PC-3 (cell line): ENCODE data around the gene BNIP3. TPM values are rescaled to one million over a fixed set of nuclear protein-coding genes. Genes with fewer than 3 reads are reported as not detected.

Source experiments
- ATAC-seq: fragments of 200-7000 bp; cut with Tn5 transposase; 2 replicates; pipeline ENCODE4 v1.9.1; 2020; ENCODE audit warnings: mild to moderate bottlenecking, moderate library complexity
- BruUV-seq: library from RNA; stranded (reverse); fragments of 400-500 nt; replicated peaks from 2 replicates; lab custom pipeline; 2021; lab: Mats Ljungman, UMichigan
- CTCF ChIA-PET: fragments of 300-600 bp; sonication (Branson Sonifier 250); formaldehyde crosslinking; loops from one replicate; lab custom pipeline; 2022; ENCODE audit warnings: antibody characterized with exemption; lab: Charles Lee
- POLR2A ChIA-PET: fragments of 300-600 bp; sonication (Branson Sonifier 250); formaldehyde crosslinking; loops from one replicate; lab custom pipeline; 2022; ENCODE audit warnings: antibody characterized with exemption; ENCODE audit not compliant: unreplicated experiment; lab: Charles Lee
- DNase-seq: peaks from one replicate; pipeline ENCODE4 v3.0.0-alpha.2; 2015
- H2AFZ ChIP-seq: fragments of 300-600 bp; sonication (generic); 2 replicates; pipeline ENCODE4 v1.6.0; 2016; ENCODE audit warnings: antibody characterized with exemption, low read length
- H3F3A ChIP-seq: fragments of 300-600 bp; sonication (generic); one replicate; pipeline ENCODE4 v1.6.0; 2017; ENCODE audit warnings: antibody characterized with exemption, low read length, control low read depth, mild to moderate bottlenecking; ENCODE audit not compliant: unreplicated experiment
- H3K27ac ChIP-seq: fragments of 300-600 bp; sonication (generic); 2 replicates; pipeline ENCODE4 v1.5.1; 2016; ENCODE audit warnings: mild to moderate bottlenecking, low read length
- H3K27me3 ChIP-seq: fragments of 300-600 bp; sonication (generic); 2 replicates; pipeline ENCODE4 v1.6.1; 2016; ENCODE audit warnings: low read length, mixed read lengths
- H3K36me3 ChIP-seq: fragments of 300-600 bp; sonication (generic); 2 replicates; pipeline ENCODE4 v1.6.1; 2016; ENCODE audit warnings: low read depth, mixed run types, low read length, mixed read lengths
- H3K4me1 ChIP-seq: fragments of 300-600 bp; sonication (generic); 2 replicates; pipeline ENCODE4 v1.5.1; 2016; ENCODE audit warnings: low read length; ENCODE audit not compliant: insufficient read depth
- H3K4me2 ChIP-seq: fragments of 300-600 bp; sonication (generic); 2 replicates; pipeline ENCODE4 v1.6.0; 2016; ENCODE audit warnings: low read length
- H3K4me3 ChIP-seq: fragments of 300-600 bp; sonication (generic); 2 replicates; pipeline ENCODE4 v1.5.1; 2016; ENCODE audit warnings: mild to moderate bottlenecking, low read length, mixed read lengths
- H3K79me2 ChIP-seq: fragments of 300-600 bp; sonication (generic); 2 replicates; pipeline ENCODE4 v1.6.1; 2017; ENCODE audit warnings: low read length, mixed read lengths
- H3K9ac ChIP-seq: fragments of 300-600 bp; sonication (generic); 2 replicates; pipeline ENCODE4 v1.6.0; 2016; ENCODE audit warnings: mild to moderate bottlenecking, low read length
- H3K9me2 ChIP-seq: fragments of 300-600 bp; sonication (generic); replicated peaks from 2 replicates; pipeline ENCODE4 v1.6.1; 2016; ENCODE audit warnings: mixed run types, low read length, mixed read lengths
- H3K9me3 ChIP-seq: fragments of 300-600 bp; sonication (generic); 2 replicates; pipeline ENCODE4 v1.6.1; 2016; ENCODE audit warnings: low read length, mixed read lengths
- H4K20me1 ChIP-seq: fragments of 300-600 bp; sonication (generic); 2 replicates; pipeline ENCODE4 v1.6.1; 2016; ENCODE audit warnings: low read length, mixed read lengths
- CTCF ChIP-seq: fragments of 300-600 bp; sonication (generic); conservative IDR thresholded peaks from 2 replicates; pipeline ENCODE4 v1.5.1; 2017; ENCODE audit warnings: antibody characterized with exemption, low read depth, mild to moderate bottlenecking, low read length
- EZH2 ChIP-seq: fragments of 300-600 bp; sonication (generic); IDR thresholded peaks from one replicate; pipeline ENCODE4 v1.6.1; 2017; ENCODE audit warnings: antibody characterized with exemption, mild to moderate bottlenecking, low read length; ENCODE audit not compliant: unreplicated experiment
- EZH2phosphoT487 ChIP-seq: fragments of 300-600 bp; sonication (generic); IDR thresholded peaks from 2 replicates; pipeline ENCODE4 v1.6.1; 2018; ENCODE audit warnings: mild to moderate bottlenecking, antibody characterized with exemption, low read length, borderline replicate concordance
- intact Hi-C: fragments of 100-400 bp; cut with micrococcal nuclease; formaldehyde crosslinking; loops from 2 replicates; pipeline ENCODE4 v1.9.0; 2023
- total RNA-seq: library from RNA; depleted of rRNA; stranded (reverse); fragments of >200 nt; gene quantifications from 2 replicates; pipeline ENCODE4 v1.2.3, GENCODE V29; 2014

BNIP3 gene
- total RNA-seq, 1 experiment from 2014 or later, result 225 TPM

GRCh38 chr10:131928248-131929095 is 53.3 kb downstream of the BNIP3 start:
- intact Hi-C loops, result no loop called here
- Histone ChIP-seq H3K79me2 (peaks cover 99% of the 10 kb centered on the region), H4K20me1 (no peaks in the 10 kb centered on the region), H3K27me3 (no peaks in the 10 kb centered on the region), H3K4me3 (no peak overlapping the region), H2AFZ (no peak overlapping the region), H3K9me3 (no peaks in the 10 kb centered on the region), H3K36me3 (peaks cover 3% of the 10 kb centered on the region; the same call in 1 of the 2 replicates), H3K27ac (no peak overlapping the region), H3F3A (no peaks in the 10 kb centered on the region), H3K9me2 (no peaks in the 10 kb centered on the region), H3K9ac (no peak overlapping the region), H3K4me1 (peaks cover 6% of the 10 kb centered on the region; the same call in 1 of the 2 replicates), H3K4me2 (no peak overlapping the region)
- TF ChIP-seq EZH2phosphoT487, result no peak
- no peak for TF ChIP-seq CTCF
- TF ChIP-seq EZH2, result no peak
- POLR2A ChIA-PET, result no interaction called here
- ATAC-seq (no peak), DNase-seq (no peak)
- CTCF ChIA-PET, result no interaction called here
- no TSS peak for BruUV-seq

- peaks cover 6% of the 10 kb centered on the region; the same call in 1 of the 2 replicates for H3K4me1 ChIP-seq
- H3K79me2 ChIP-seq, result peaks cover 99% of the 10 kb centered on the region
- H3K27ac ChIP-seq, result no peak overlapping the region
- no peaks in the 10 kb centered on the region for H4K20me1 ChIP-seq
- no TSS peak for BruUV-seq
- H3K27me3 ChIP-seq, result no peaks in the 10 kb centered on the region
- H3K4me3 ChIP-seq, result no peak overlapping the region
- no peak overlapping the region for H3K4me2 ChIP-seq
- no peak overlapping the region for H3K9ac ChIP-seq
- H2AFZ ChIP-seq, result no peak overlapping the region
- TF ChIP-seq CTCF (no peak), EZH2 (no peak), EZH2phosphoT487 (no peak)
- peaks cover 3% of the 10 kb centered on the region; the same call in 1 of the 2 replicates for H3K36me3 ChIP-seq
- DNase-seq, result no peak
- ATAC-seq, result no peak
- CTCF ChIA-PET, result no interaction called here
- POLR2A ChIA-PET, result no interaction called here
- H3K9me2 ChIP-seq, result no peaks in the 10 kb centered on the region
- no peaks in the 10 kb centered on the region for H3F3A ChIP-seq
- no peaks in the 10 kb centered on the region for H3K9me3 ChIP-seq
- intact Hi-C loops, result no loop called here
Measured at GRCh38 chr10:131926743-131927595, 54.8 kb downstream of the BNIP3 start.
